ENCODE results near the gene SMIM32. TPM values are rescaled to one million over a fixed set of nuclear protein-coding genes. Genes with fewer than 3 reads are reported as not detected.

Gene SMIM32
- total and polyA plus RNA-seq, 2 of the 4 experiments (the other 2 are of a cell fraction) = not detected

- CTCF ChIA-PET = no interaction called here
- in situ Hi-C loops (cut with MboI; ENCODE audit: low sequenced_read_pairs) (no loop called here), intact Hi-C loops (cut with micrococcal nuclease) (no loop called here), dilution Hi-C loops (cut with HindIII; ENCODE audit: low sequenced_read_pairs, unreplicated experiment) (no loop called here)
- H2AK9ac ChIP-seq (replicated peaks; ENCODE audit: low read depth, low read length, poor library complexity) = no peak overlapping the region
- H4K20me1 ChIP-seq (ENCODE audit: insufficient read depth, low read length) = peaks cover 13% of the 10 kb centered on the region; the same call in 1 of the 2 replicates
- H2BK20ac ChIP-seq (ENCODE audit: low read depth, low read length) = no peak overlapping the region
- H3K27me3 ChIP-seq (ENCODE audit: control insufficient read depth, insufficient read depth, low read length) = peaks cover 53% of the 10 kb centered on the region
- H3K4me1 ChIP-seq (ENCODE audit: control insufficient read depth, insufficient read depth, low read length) = no peaks in the 10 kb centered on the region; the same call in 1 of the 2 replicates
- H4K91ac ChIP-seq (ENCODE audit: insufficient read depth, low read depth, low read length) = no peak overlapping the region
- H3K14ac ChIP-seq (replicated peaks; ENCODE audit: low read depth, low read length) = no peak overlapping the region
- DNase-seq (no peak), ATAC-seq (ENCODE audit: low read depth) (no peak)
- no peak overlapping the region for H3K56ac ChIP-seq (ENCODE audit: extremely low read depth, insufficient read depth, low read length)
- no peaks in the 10 kb centered on the region for H3K9me3 ChIP-seq (ENCODE audit: control insufficient read depth, insufficient read depth, low read length)
- H3K4me3 ChIP-seq (ENCODE audit: insufficient read depth, low read depth, low read length) = no peak overlapping the region
- TF ChIP-seq, protein P1, sequence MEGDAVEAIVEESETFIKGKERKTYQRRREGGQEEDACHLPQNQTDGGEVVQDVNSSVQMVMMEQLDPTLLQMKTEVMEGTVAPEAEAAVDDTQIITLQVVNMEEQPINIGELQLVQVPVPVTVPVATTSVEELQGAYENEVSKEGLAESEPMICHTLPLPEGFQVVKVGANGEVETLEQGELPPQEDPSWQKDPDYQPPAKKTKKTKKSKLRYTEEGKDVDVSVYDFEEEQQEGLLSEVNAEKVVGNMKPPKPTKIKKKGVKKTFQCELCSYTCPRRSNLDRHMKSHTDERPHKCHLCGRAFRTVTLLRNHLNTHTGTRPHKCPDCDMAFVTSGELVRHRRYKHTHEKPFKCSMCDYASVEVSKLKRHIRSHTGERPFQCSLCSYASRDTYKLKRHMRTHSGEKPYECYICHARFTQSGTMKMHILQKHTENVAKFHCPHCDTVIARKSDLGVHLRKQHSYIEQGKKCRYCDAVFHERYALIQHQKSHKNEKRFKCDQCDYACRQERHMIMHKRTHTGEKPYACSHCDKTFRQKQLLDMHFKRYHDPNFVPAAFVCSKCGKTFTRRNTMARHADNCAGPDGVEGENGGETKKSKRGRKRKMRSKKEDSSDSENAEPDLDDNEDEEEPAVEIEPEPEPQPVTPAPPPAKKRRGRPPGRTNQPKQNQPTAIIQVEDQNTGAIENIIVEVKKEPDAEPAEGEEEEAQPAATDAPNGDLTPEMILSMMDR (conservative IDR thresholded peaks at IDR 0.05; ENCODE audit: low read depth, low read length) = no peak
- TF ChIP-seq, protein P2, sequence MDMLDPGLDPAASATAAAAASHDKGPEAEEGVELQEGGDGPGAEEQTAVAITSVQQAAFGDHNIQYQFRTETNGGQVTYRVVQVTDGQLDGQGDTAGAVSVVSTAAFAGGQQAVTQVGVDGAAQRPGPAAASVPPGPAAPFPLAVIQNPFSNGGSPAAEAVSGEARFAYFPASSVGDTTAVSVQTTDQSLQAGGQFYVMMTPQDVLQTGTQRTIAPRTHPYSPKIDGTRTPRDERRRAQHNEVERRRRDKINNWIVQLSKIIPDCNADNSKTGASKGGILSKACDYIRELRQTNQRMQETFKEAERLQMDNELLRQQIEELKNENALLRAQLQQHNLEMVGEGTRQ (IDR thresholded peaks at IDR 0.05; ENCODE audit: low read depth, low read length) = no peak
- TF ChIP-seq CHD1 (IDR thresholded peaks at IDR 0.05; ENCODE audit: low read depth, low read length) (no peak), RAD21 (IDR thresholded peaks at IDR 0.05; ENCODE audit: low read length) (no peak), MXI1 (IDR thresholded peaks at IDR 0.05; ENCODE audit: borderline replicate concordance, low read depth, low read length) (no peak), SMC3 (IDR thresholded peaks at IDR 0.05; ENCODE audit: low read depth, low read length) (no peak), POLR2A (IDR thresholded peaks at IDR 0.05; ENCODE audit: low read depth, low read length) (no peak), MAZ (IDR thresholded peaks at IDR 0.05; ENCODE audit: borderline replicate concordance, low read depth, low read length) (no peak), CEBPB (IDR thresholded peaks at IDR 0.05; ENCODE audit: low read depth, low read length) (no peak), BHLHE40 (IDR thresholded peaks at IDR 0.05; ENCODE audit: low read depth, low read length) (no peak), NFE2L2 (IDR thresholded peaks at IDR 0.05; ENCODE audit: low read depth, low read length) (no peak), FOS (IDR thresholded peaks at IDR 0.05; ENCODE audit: low read depth, low read length) (no peak), ELK1 (IDR thresholded peaks at IDR 0.05; ENCODE audit: borderline replicate concordance, low read depth, low read length) (no peak)
- peak overlapping the region; percentile 47 for H2AFZ ChIP-seq (replicated peaks; ENCODE audit: low read length, poor library complexity)
- no peak overlapping the region for H2BK120ac ChIP-seq (ENCODE audit: low read depth, low read length)
- 0 out of 2 replicates have a peak overlapping the region, but pooled peaks have one; percentile 46 for H3K23ac ChIP-seq (ENCODE audit: low read depth, low read length)
- no peak overlapping the region for H4K5ac ChIP-seq (ENCODE audit: low read depth, low read length)
- no TSS peak for BruUV-seq (replicated peaks)
- no peak overlapping the region for H3K27ac ChIP-seq (ENCODE audit: insufficient read depth, low read length)
- no peak overlapping the region for H4K8ac ChIP-seq (ENCODE audit: low read depth in 2 of 2, low read length in 2 of 2)
- no peak overlapping the region for H3K18ac ChIP-seq (ENCODE audit: low read depth, low read length)
- WGBS, 2 experiments (ENCODE audit: extremely low coverage in 2 of 2, insufficient read length in 1 of 2) = 62% methylated on average over 7 of the region's 18 CpGs; no CpG with 5 or more reads in 1 of the 2 experiments
- peaks cover 5% of the 10 kb centered on the region for H3K36me3 ChIP-seq (ENCODE audit: control insufficient read depth, insufficient read depth, low read length)
- no peak overlapping the region for H3K9ac ChIP-seq (ENCODE audit: low read depth, low read length)
- POLR2A ChIA-PET (ENCODE audit: unreplicated experiment) = no interaction called here
- H2BK15ac ChIP-seq (ENCODE audit: low read depth, low read length) = no peak overlapping the region
- H2AK5ac ChIP-seq (ENCODE audit: low read depth, low read length) = no peak overlapping the region
- no peaks in the 10 kb centered on the region for H3K79me1 ChIP-seq (ENCODE audit: low read depth in 1 of 2, low read length in 2 of 2)
- H3K4me2 ChIP-seq (ENCODE audit: low read depth, low read length) = no peak overlapping the region; the same call in 1 of the 2 replicates
- no peak overlapping the region for H2BK5ac ChIP-seq (ENCODE audit: low read depth, low read length, poor library complexity, severe bottlenecking)
- no peaks in the 10 kb centered on the region for H3K9me1 ChIP-seq (ENCODE audit: insufficient read depth, low read length)
- H3K4ac ChIP-seq (ENCODE audit: low read depth, low read length) = no peak overlapping the region
These were observed 467 bp upstream of the SMIM32 start for GRCh38 chr5:136193322-136193935.

Measured in IMR-90 (cell line).